ENCODE results near the gene SEMG2. TPM values are rescaled to one million over a fixed set of nuclear protein-coding genes. Genes with fewer than 3 reads are reported as not detected.

The SEMG2 gene
- total and polyA plus RNA-seq, 9 of the 15 experiments (the other 6 are each of a cell fraction or from before 2014, with no cell fraction given): not detected

GRCh38 chr20:45251884-45252560, 30.8 kb downstream of the SEMG2 start:
- 1% methylated on average over 5 of the region's 5 CpGs for WGBS (ENCODE audit: insufficient coverage, low coverage, missing lambda C conversion rate)
- intact Hi-C loops (cut with micrococcal nuclease): no loop called here
- no peak overlapping the region for H3K9ac ChIP-seq (ENCODE audit: insufficient read depth in 1 of 2, low read depth in 2 of 2, low read length in 2 of 2)
- H2AFZ ChIP-seq (ENCODE audit: low read depth, low read length): no peak overlapping the region
- H3K4me3 ChIP-seq: no peak overlapping the region
- no TSS peak for BruUV-seq (replicated peaks)
- H3K4me2 ChIP-seq (ENCODE audit: insufficient read depth, low read length): no peak overlapping the region
- in situ Hi-C loops (cut with MboI): no loop called here
- no peak overlapping the region for H3K27ac ChIP-seq (ENCODE audit: extremely low read depth, low read depth, low read length)
- no peaks in the 10 kb centered on the region; a peak in 2 of 5 replicates for H3K27me3 ChIP-seq (ENCODE audit: control insufficient read depth in 2 of 2, insufficient read depth in 2 of 2, low read length in 2 of 2)
- no peaks in the 10 kb centered on the region for H3K9me1 ChIP-seq (ENCODE audit: control insufficient read depth, insufficient read depth, low read length)
- ChIA-PET POLR2A (interaction anchor here (1.6 kb wide), 1 partner anchor 17 kb away, joined by 4 read pairs; no protein-coding TSS in a partner anchor), CTCF (ENCODE audit: low intra/inter-chr PET ratio) (no interaction called here)
- H3K4me1 ChIP-seq (replicated peaks in 1 of 2; ENCODE audit: control insufficient read depth in 2 of 2, insufficient read depth in 2 of 2, low read length in 2 of 2): no peaks in the 10 kb centered on the region
- no peaks in the 10 kb centered on the region for H3K79me2 ChIP-seq (ENCODE audit: control insufficient read depth, insufficient read depth, low read length)
- DNase-seq (ENCODE audit: extremely low read depth in 1 of 4, low spot score in 3 of 4) (no peak), FAIRE-seq (no peak), ATAC-seq (no peak)
- H3K9me3 ChIP-seq (replicated peaks; ENCODE audit: control insufficient read depth, insufficient read depth, low read depth, low read length): no peaks in the 10 kb centered on the region
- H3K36me3 ChIP-seq (ENCODE audit: control insufficient read depth, insufficient read depth, low read length): no peaks in the 10 kb centered on the region
- no peaks in the 10 kb centered on the region; the same call in 1 of the 2 replicates for H4K20me1 ChIP-seq (replicated peaks; ENCODE audit: control insufficient read depth, insufficient read depth, low read length)
- TF ChIP-seq MAFF (IDR thresholded peaks at IDR 0.05; ENCODE audit: low read length) (peak; percentile 70), OTX1 (CRISPR knock-in tag; IDR thresholded peaks at IDR 0.05) (no peak), C11orf30 (IDR thresholded peaks at IDR 0.05; ENCODE audit: low read depth) (peak; percentile 76), NFIC (IDR thresholded peaks at IDR 0.05) (no peak), ZNF316 (IDR thresholded peaks at IDR 0.05) (peak; percentile 87), MAFG (tag; conservative IDR thresholded peaks at IDR 0.05) (peak; percentile 80), MAFK (IDR thresholded peaks at IDR 0.05; ENCODE audit: low read length) (peak; percentile 64)
